ENCODE measurements around the gene ZCCHC10. TPM values are rescaled to one million over a fixed set of nuclear protein-coding genes. Genes with fewer than 3 reads are reported as not detected.
A peak's percentile ranks its signal among the peaks of the same experiment; 100 is the strongest.
"Not testable (repeated sequence)": the region's sequence is repeated elsewhere in the genome, so short reads cannot be mapped to it uniquely, and the experiment has no call there.

ZCCHC10 gene
- total RNA-seq, 2 experiments from 2014 or later, result 23.5 to 27.0 TPM

- CTCF ChIA-PET, result interaction anchor here (0.5 kb wide), 1 partner anchor 21 kb away, joined by 3 read pairs; no protein-coding TSS in a partner anchor
- Mint-ChIP-seq H3K36me3 (ENCODE audit: low read depth) (peaks cover 21% of the 10 kb centered on the region), H3K4me1 (ENCODE audit: low read depth) (peaks cover 49% of the 10 kb centered on the region), H3K27ac (peak overlapping the region; percentile 99), H3K9me3 (no peaks in the 10 kb centered on the region), H3K27me3 (ENCODE audit: low read depth) (no peaks in the 10 kb centered on the region), H3K4me3 (peak overlapping the region; percentile 98)
- intact Hi-C loops (cut with micrococcal nuclease), result loop anchor here (1.0 to 10.0 kb wide), 3 partner anchors 222 to 618 kb away; partner anchors contain the start of genes KIF3A and SHROOM1
- peak; percentile 62 for DNase-seq
Observed at GRCh38 chr5:133052317-133053175, 26.2 kb upstream of the ZCCHC10 start.

GRCh38 chr5:133051542-133052316, 25.4 kb upstream of the ZCCHC10 start, which contains the start of gene HSPA4:
HSPA4 (plus strand) TSS chr5:133052013; CDS start chr5:133052251, 238 bp downstream.
- Mint-ChIP-seq H3K4me1 (ENCODE audit: low read depth) (peaks cover 42% of the 10 kb centered on the region), H3K27me3 (ENCODE audit: low read depth) (no peaks in the 10 kb centered on the region), H3K36me3 (ENCODE audit: low read depth) (peaks cover 21% of the 10 kb centered on the region), H3K4me3 (peak within 1 kb of the TSS; percentile 98), H3K9me3 (no peaks in the 10 kb centered on the region), H3K27ac (peak within 1 kb of the TSS; percentile 99)
- CTCF ChIA-PET, result interaction anchor here (0.5 kb wide), 1 partner anchor 20 kb away, joined by 3 read pairs; no protein-coding TSS in a partner anchor
- intact Hi-C loops (cut with micrococcal nuclease), result loop anchor here (1.0 to 10.0 kb wide), 8 partner anchors 25 to 1175 kb away; partner anchors contain the start of genes AFF4, GDF9, KIF3A and PPP2CA
- DNase-seq, result peak; percentile 99

- intact Hi-C loops (cut with micrococcal nuclease), result loop anchor here (1.0 to 10.0 kb wide), 7 partner anchors 25 to 1176 kb away; partner anchors contain the start of genes AFF4, GDF9, KIF3A and PPP2CA
- no peaks in the 10 kb centered on the region for H3K27me3 Mint-ChIP-seq (ENCODE audit: low read depth)
- no peak for DNase-seq
- peak overlapping the region; percentile 98 for H3K4me3 Mint-ChIP-seq
- H3K36me3 Mint-ChIP-seq (ENCODE audit: low read depth), result peaks cover 21% of the 10 kb centered on the region
- peak overlapping the region; percentile 99 for H3K27ac Mint-ChIP-seq
- H3K4me1 Mint-ChIP-seq (ENCODE audit: low read depth), result peaks cover 41% of the 10 kb centered on the region
- CTCF ChIA-PET, result no interaction called here
- H3K9me3 Mint-ChIP-seq, result no peaks in the 10 kb centered on the region
Observed at GRCh38 chr5:133051061-133051541, 24.8 kb upstream of the ZCCHC10 start.

- H3K4me3 Mint-ChIP-seq, result peak overlapping the region; percentile 98
- peaks cover 37% of the 10 kb centered on the region for H3K4me1 Mint-ChIP-seq (ENCODE audit: low read depth)
- H3K27ac Mint-ChIP-seq, result peak overlapping the region; percentile 99
- CTCF ChIA-PET, result no interaction called here
- peaks cover 21% of the 10 kb centered on the region for H3K36me3 Mint-ChIP-seq (ENCODE audit: low read depth)
- no peak for DNase-seq
- intact Hi-C loops (cut with micrococcal nuclease), result loop anchor here (2.0 to 10.0 kb wide), 3 partner anchors 313 to 1176 kb away; partner anchors contain the start of genes KIF3A and PPP2CA
- no peaks in the 10 kb centered on the region for H3K27me3 Mint-ChIP-seq (ENCODE audit: low read depth)
- H3K9me3 Mint-ChIP-seq, result no peaks in the 10 kb centered on the region
Observed at GRCh38 chr5:133050521-133050920, 24.2 kb upstream of the ZCCHC10 start.

GRCh38 chr5:133049726-133050048, 23.3 kb upstream of the ZCCHC10 start:
- intact Hi-C loops (cut with micrococcal nuclease), result loop anchor here (2.0 to 10.0 kb wide), 3 partner anchors 312 to 1177 kb away; partner anchors contain the start of genes KIF3A and PPP2CA
- peak overlapping the region; percentile 38 for H3K4me3 Mint-ChIP-seq
- DNase-seq, result no peak
- no peaks in the 10 kb centered on the region for H3K27me3 Mint-ChIP-seq (ENCODE audit: low read depth)
- H3K4me1 Mint-ChIP-seq (ENCODE audit: low read depth), result peaks cover 29% of the 10 kb centered on the region
- CTCF ChIA-PET, result no interaction called here
- H3K36me3 Mint-ChIP-seq (ENCODE audit: low read depth), result peaks cover 14% of the 10 kb centered on the region
- no peak overlapping the region for H3K27ac Mint-ChIP-seq
- no peaks in the 10 kb centered on the region for H3K9me3 Mint-ChIP-seq

- no peaks in the 10 kb centered on the region for H3K9me3 Mint-ChIP-seq
- DNase-seq, result no peak
- no peak overlapping the region for H3K27ac Mint-ChIP-seq
- CTCF ChIA-PET, result no interaction called here
- peaks cover 9% of the 10 kb centered on the region for H3K36me3 Mint-ChIP-seq (ENCODE audit: low read depth)
- H3K4me3 Mint-ChIP-seq, result no peak overlapping the region
- intact Hi-C loops (cut with micrococcal nuclease), result no loop called here
- H3K4me1 Mint-ChIP-seq (ENCODE audit: low read depth), result peaks cover 23% of the 10 kb centered on the region
- no peaks in the 10 kb centered on the region for H3K27me3 Mint-ChIP-seq (ENCODE audit: low read depth)
Observed at GRCh38 chr5:133048993-133049725, 22.8 kb upstream of the ZCCHC10 start.

- Mint-ChIP-seq H3K4me1 (ENCODE audit: low read depth) (peaks cover 14% of the 10 kb centered on the region), H3K36me3 (ENCODE audit: low read depth) (peaks cover 3% of the 10 kb centered on the region), H3K27ac (no peak overlapping the region), H3K4me3 (no peak overlapping the region), H3K9me3 (no peaks in the 10 kb centered on the region), H3K27me3 (ENCODE audit: low read depth) (no peaks in the 10 kb centered on the region)
- CTCF ChIA-PET, result interaction anchor here (0.6 to 0.7 kb wide), 2 partner anchors 110 to 225 kb away, joined by 3 to 5 read pairs; no protein-coding TSS in a partner anchor
- DNase-seq, result no peak
- intact Hi-C loops (cut with micrococcal nuclease), result no loop called here
Observed at GRCh38 chr5:133047404-133047803, 21.1 kb upstream of the ZCCHC10 start.

- H3K27me3 Mint-ChIP-seq (ENCODE audit: low read depth); CTCF ChIA-PET; H3K4me3 Mint-ChIP-seq; intact Hi-C loops (cut with micrococcal nuclease); DNase-seq; H3K27ac Mint-ChIP-seq; H3K36me3 Mint-ChIP-seq (ENCODE audit: low read depth); H3K9me3 Mint-ChIP-seq: not testable (repeated sequence)
- H3K4me1 Mint-ChIP-seq (ENCODE audit: low read depth), result peaks cover 14% of the 10 kb centered on the region
Observed at GRCh38 chr5:133046560-133046959, 20.2 kb upstream of the ZCCHC10 start.

- H3K9me3 Mint-ChIP-seq, result no peaks in the 10 kb centered on the region
- CTCF ChIA-PET, result no interaction called here
- intact Hi-C loops (cut with micrococcal nuclease), result no loop called here
- no peak for DNase-seq
- H3K27me3 Mint-ChIP-seq (ENCODE audit: low read depth), result no peaks in the 10 kb centered on the region
- no peaks in the 10 kb centered on the region for H3K36me3 Mint-ChIP-seq (ENCODE audit: low read depth)
- H3K4me1 Mint-ChIP-seq (ENCODE audit: low read depth), result peaks cover 2% of the 10 kb centered on the region
- H3K4me3 Mint-ChIP-seq, result no peak overlapping the region
- no peak overlapping the region for H3K27ac Mint-ChIP-seq
Observed at GRCh38 chr5:133041910-133042309, 15.6 kb upstream of the ZCCHC10 start.

- no peaks in the 10 kb centered on the region for H3K9me3 Mint-ChIP-seq
- CTCF ChIA-PET, result interaction anchor here (0.6 kb wide), 1 partner anchor 486 kb away, joined by 4 read pairs; no protein-coding TSS in a partner anchor
- H3K27ac Mint-ChIP-seq, result no peak overlapping the region
- H3K4me3 Mint-ChIP-seq, result no peak overlapping the region
- DNase-seq, result no peak
- no peaks in the 10 kb centered on the region for H3K36me3 Mint-ChIP-seq (ENCODE audit: low read depth)
- no peaks in the 10 kb centered on the region for H3K27me3 Mint-ChIP-seq (ENCODE audit: low read depth)
- peaks cover 2% of the 10 kb centered on the region for H3K4me1 Mint-ChIP-seq (ENCODE audit: low read depth)
- intact Hi-C loops (cut with micrococcal nuclease), result no loop called here
Observed at GRCh38 chr5:133041157-133041784, 14.9 kb upstream of the ZCCHC10 start.

GRCh38 chr5:133036677-133037076, 10.3 kb upstream of the ZCCHC10 start:
- CTCF ChIA-PET; H3K9me3 Mint-ChIP-seq; intact Hi-C loops (cut with micrococcal nuclease); H3K4me3 Mint-ChIP-seq; DNase-seq; H3K27ac Mint-ChIP-seq; H3K27me3 Mint-ChIP-seq (ENCODE audit: low read depth); H3K4me1 Mint-ChIP-seq (ENCODE audit: low read depth); H3K36me3 Mint-ChIP-seq (ENCODE audit: low read depth): not testable (repeated sequence)

Data from activated naive CD4-positive, alpha-beta T cell treated with anti-CD3 and anti-CD28 coated beads for 36 hours (primary cell).